C4-2B (cell line): ENCODE data around the gene PIP5KL1.

Source experiments
- CTCF ChIP-seq: fragments of 450-650 bp; conservative IDR thresholded peaks from 2 replicates; pipeline ENCODE4 v1.5.1; 2017; ENCODE audit warnings: mild to moderate bottlenecking
- ZFX ChIP-seq: fragments of 450-650 bp; IDR thresholded peaks from 2 replicates; pipeline ENCODE4 v1.6.1; 2017

- no peak for TF ChIP-seq CTCF
- TF ChIP-seq ZFX = no peak
Observed at GRCh38 chr9:127896395-127897192, 34.0 kb downstream of the PIP5KL1 start.
